Measurements from ENCODE around the gene CAPG. TPM values are rescaled to one million over a fixed set of nuclear protein-coding genes. Genes with fewer than 3 reads are reported as not detected.

Gene CAPG
- total and polyA plus RNA-seq, 2 of the 4 experiments (the other 2 are of a cell fraction) = 79.9 to 98.3 TPM

DNA sequence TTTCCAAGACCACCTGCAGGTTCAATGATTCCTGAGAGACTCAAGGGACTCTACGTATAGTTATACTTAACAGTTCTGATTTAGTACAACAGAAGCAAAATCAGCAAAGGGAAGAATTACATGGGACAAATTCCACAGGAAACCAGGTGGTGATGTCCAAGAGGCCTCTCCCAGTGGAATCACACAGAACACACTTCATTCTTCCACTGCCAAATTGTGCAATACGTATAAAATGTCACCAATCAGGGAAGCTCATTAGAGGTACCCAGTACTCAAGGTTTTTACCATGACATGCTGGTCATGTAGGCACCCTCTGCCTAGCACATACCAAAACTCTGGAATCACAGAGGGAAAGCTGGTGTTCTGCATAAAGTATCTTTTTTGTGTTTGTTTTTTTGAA, 22.4 kb downstream of the CAPG start:
- WGBS, 2 experiments (ENCODE audit: extremely low coverage in 2 of 2, insufficient read length in 1 of 2) = no CpG with 5 or more reads among the region's 2 CpGs
- Histone ChIP-seq H3K36me3 (ENCODE audit: control insufficient read depth, insufficient read depth, low read length) (peaks cover 39% of the 10 kb centered on the region), H3K4me2 (ENCODE audit: low read depth, low read length) (no peak overlapping the region), H2BK5ac (ENCODE audit: low read depth, low read length, poor library complexity, severe bottlenecking) (no peak overlapping the region), H2AFZ (replicated peaks; ENCODE audit: low read length, poor library complexity) (no peak overlapping the region), H4K5ac (ENCODE audit: low read depth, low read length) (no peak overlapping the region), H4K8ac (ENCODE audit: low read depth in 2 of 2, low read length in 2 of 2) (no peak overlapping the region), H3K4ac (ENCODE audit: low read depth, low read length) (no peak overlapping the region), H3K27ac (ENCODE audit: insufficient read depth, low read length) (no peak overlapping the region), H4K91ac (ENCODE audit: insufficient read depth, low read depth, low read length) (no peak overlapping the region), H3K56ac (ENCODE audit: extremely low read depth, insufficient read depth, low read length) (no peak overlapping the region), H3K23ac (ENCODE audit: low read depth, low read length) (no peak overlapping the region), H3K27me3 (ENCODE audit: control insufficient read depth, insufficient read depth, low read length) (no peaks in the 10 kb centered on the region), H2AK5ac (ENCODE audit: low read depth, low read length) (no peak overlapping the region), H2BK120ac (ENCODE audit: low read depth, low read length) (no peak overlapping the region), H2BK20ac (ENCODE audit: low read depth, low read length) (no peak overlapping the region), H4K20me1 (ENCODE audit: insufficient read depth, low read length) (no peaks in the 10 kb centered on the region), H2BK15ac (ENCODE audit: low read depth, low read length) (no peak overlapping the region), H3K14ac (replicated peaks; ENCODE audit: low read depth, low read length) (no peak overlapping the region), H3K4me1 (ENCODE audit: control insufficient read depth, insufficient read depth, low read length) (peaks cover 2% of the 10 kb centered on the region; the same call in 1 of the 2 replicates), H3K9me3 (ENCODE audit: control insufficient read depth, insufficient read depth, low read length) (no peaks in the 10 kb centered on the region), H3K79me1 (ENCODE audit: low read depth in 1 of 2, low read length in 2 of 2) (no peaks in the 10 kb centered on the region), H3K4me3 (ENCODE audit: insufficient read depth, low read depth, low read length) (no peak overlapping the region), H3K18ac (ENCODE audit: low read depth, low read length) (no peak overlapping the region), H3K9ac (ENCODE audit: low read depth, low read length) (no peak overlapping the region), H2AK9ac (replicated peaks; ENCODE audit: low read depth, low read length, poor library complexity) (no peak overlapping the region), H3K9me1 (ENCODE audit: insufficient read depth, low read length) (no peaks in the 10 kb centered on the region)
- POLR2A ChIA-PET (ENCODE audit: unreplicated experiment) = no interaction called here
- in situ Hi-C loops (cut with MboI; ENCODE audit: low sequenced_read_pairs) (no loop called here), intact Hi-C loops (cut with micrococcal nuclease) (no loop called here), dilution Hi-C loops (cut with HindIII; ENCODE audit: low sequenced_read_pairs, unreplicated experiment) (no loop called here)
- no peak for ATAC-seq (ENCODE audit: low read depth)
- DNase-seq = no peak
- BruUV-seq (replicated peaks) = no TSS peak
- TF ChIP-seq CEBPB (IDR thresholded peaks at IDR 0.05; ENCODE audit: low read depth, low read length) (peak; percentile 53), RCOR1 (IDR thresholded peaks at IDR 0.05; ENCODE audit: insufficient replicate concordance, low read length) (no peak)
- CTCF ChIA-PET = no interaction called here

Data from IMR-90 (cell line).